Measurements from ENCODE around the gene BICC1. TPM values are rescaled to one million over a fixed set of nuclear protein-coding genes. Genes with fewer than 3 reads are reported as not detected.

BICC1 gene
- total RNA-seq, 6 donors from 2014 or later = 3.1 to 10.5 (median 3.9) TPM

DNA sequence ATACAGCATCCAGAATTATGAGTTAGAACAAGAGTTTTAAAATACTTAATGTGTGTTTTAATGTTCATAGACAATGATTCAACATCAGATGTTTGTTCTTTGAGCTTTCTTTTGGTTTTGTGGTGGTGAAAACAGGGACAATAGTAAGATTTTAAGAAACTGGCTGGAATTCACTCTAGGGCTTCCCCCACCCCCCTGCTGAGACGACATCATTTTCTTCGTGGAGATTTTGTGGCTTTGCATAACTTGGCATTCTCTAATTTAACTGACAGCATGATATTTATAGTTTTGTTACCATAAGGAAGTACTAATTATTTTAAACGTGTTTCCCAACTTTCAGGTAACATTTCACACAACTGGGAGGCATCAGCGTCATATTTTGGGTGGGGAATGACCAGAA lies 184.1 kb downstream of the BICC1 start:
- H3K4me3 ChIP-seq = no peak overlapping the region
- TF ChIP-seq EP300 (IDR thresholded peaks at IDR 0.05) = no peak
- TF ChIP-seq POLR2AphosphoS5 (IDR thresholded peaks at IDR 0.05) = no peak
- no peak for TF ChIP-seq POLR2A (IDR thresholded peaks at IDR 0.05)
- TF ChIP-seq, protein P1, sequence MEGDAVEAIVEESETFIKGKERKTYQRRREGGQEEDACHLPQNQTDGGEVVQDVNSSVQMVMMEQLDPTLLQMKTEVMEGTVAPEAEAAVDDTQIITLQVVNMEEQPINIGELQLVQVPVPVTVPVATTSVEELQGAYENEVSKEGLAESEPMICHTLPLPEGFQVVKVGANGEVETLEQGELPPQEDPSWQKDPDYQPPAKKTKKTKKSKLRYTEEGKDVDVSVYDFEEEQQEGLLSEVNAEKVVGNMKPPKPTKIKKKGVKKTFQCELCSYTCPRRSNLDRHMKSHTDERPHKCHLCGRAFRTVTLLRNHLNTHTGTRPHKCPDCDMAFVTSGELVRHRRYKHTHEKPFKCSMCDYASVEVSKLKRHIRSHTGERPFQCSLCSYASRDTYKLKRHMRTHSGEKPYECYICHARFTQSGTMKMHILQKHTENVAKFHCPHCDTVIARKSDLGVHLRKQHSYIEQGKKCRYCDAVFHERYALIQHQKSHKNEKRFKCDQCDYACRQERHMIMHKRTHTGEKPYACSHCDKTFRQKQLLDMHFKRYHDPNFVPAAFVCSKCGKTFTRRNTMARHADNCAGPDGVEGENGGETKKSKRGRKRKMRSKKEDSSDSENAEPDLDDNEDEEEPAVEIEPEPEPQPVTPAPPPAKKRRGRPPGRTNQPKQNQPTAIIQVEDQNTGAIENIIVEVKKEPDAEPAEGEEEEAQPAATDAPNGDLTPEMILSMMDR (IDR thresholded peaks at IDR 0.05) = no peak
- no peak for ATAC-seq (ENCODE audit: low FRiP score in 2 of 2)
- no peaks in the 10 kb centered on the region for H3K36me3 ChIP-seq
- DNase-seq = no peak
- H3K4me1 ChIP-seq = no peaks in the 10 kb centered on the region
- WGBS, 2 donors = 42 to 51% methylated on average over 4 of the region's 4 CpGs
- no peaks in the 10 kb centered on the region for H3K27me3 ChIP-seq
- no peak overlapping the region for H3K27ac ChIP-seq
- H3K9me3 ChIP-seq = no peaks in the 10 kb centered on the region

DNA sequence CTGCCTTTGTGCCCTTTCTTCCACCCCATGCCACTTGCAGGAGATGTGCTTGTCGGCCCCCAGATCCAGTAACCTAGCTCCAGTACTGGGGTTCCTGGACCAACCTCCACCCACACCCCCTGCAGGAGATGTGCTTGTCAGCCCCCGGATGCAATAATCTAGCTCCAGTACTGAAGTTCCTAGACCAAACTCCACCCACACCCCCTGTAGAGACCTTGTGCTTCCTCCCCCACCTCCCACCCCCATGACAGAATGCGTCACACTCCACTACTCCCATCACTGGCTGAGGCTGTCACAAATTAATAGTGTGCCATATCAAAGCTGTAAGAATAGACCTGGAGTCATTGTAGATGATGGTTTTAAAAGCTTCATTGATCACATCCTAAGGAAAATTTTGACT lies 185.0 kb downstream of the BICC1 start:
- H3K27me3 ChIP-seq = no peaks in the 10 kb centered on the region
- H3K4me3 ChIP-seq = no peak overlapping the region
- no peak for TF ChIP-seq POLR2A (IDR thresholded peaks at IDR 0.05)
- no peak for TF ChIP-seq EP300 (IDR thresholded peaks at IDR 0.05)
- TF ChIP-seq, protein P1 (IDR thresholded peaks at IDR 0.05) = no peak
- no peak for TF ChIP-seq POLR2AphosphoS5 (IDR thresholded peaks at IDR 0.05)
- WGBS, 2 donors = 88 to 90% methylated on average over 3 of the region's 3 CpGs
- ATAC-seq (ENCODE audit: low FRiP score in 2 of 2) (no peak), DNase-seq (no peak)
- no peak overlapping the region for H3K27ac ChIP-seq
- no peaks in the 10 kb centered on the region for H3K4me1 ChIP-seq
- H3K9me3 ChIP-seq = no peaks in the 10 kb centered on the region
- no peaks in the 10 kb centered on the region for H3K36me3 ChIP-seq

DNA sequence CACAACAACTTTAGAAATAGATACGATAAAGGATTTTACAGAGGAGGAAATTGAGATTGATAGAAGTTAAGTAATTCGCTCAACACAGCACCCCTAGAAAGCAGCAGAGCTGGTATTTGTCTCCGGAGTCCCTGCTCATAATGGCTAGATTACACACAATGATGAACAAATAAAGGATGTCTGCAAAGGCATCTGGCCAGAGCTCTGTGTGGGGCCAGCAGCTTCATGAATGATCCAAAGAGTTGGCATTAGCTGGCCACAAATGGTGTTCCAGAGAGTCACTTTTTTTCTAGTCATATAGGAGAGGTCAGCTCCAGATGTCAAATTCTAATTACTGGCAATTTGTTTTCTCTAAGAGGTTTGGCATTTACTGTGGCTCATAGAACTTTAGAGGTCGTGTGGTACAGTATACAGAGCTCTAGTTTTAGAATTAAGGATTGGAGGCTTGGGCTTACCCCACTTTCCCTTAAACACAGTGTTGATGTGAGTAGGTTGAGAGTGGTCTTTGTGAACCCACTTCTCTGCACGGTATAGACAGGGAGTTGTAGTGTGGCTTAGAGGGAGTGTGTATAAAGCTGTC lies 186.2 kb downstream of the BICC1 start:
- DNase-seq = no peak
- no peaks in the 10 kb centered on the region for H3K27me3 ChIP-seq
- no peak overlapping the region for H3K27ac ChIP-seq
- no peak overlapping the region for H3K4me3 ChIP-seq
- H3K4me1 ChIP-seq = no peaks in the 10 kb centered on the region
- no peaks in the 10 kb centered on the region for H3K9me3 ChIP-seq
- 72 to 79% methylated on average over 5 of the region's 5 CpGs for WGBS, 2 donors
- no peak for ATAC-seq (ENCODE audit: low FRiP score in 2 of 2)
- no peaks in the 10 kb centered on the region for H3K36me3 ChIP-seq
- TF ChIP-seq, protein P1 (IDR thresholded peaks at IDR 0.05) = no peak
- TF ChIP-seq POLR2AphosphoS5 (IDR thresholded peaks at IDR 0.05) = no peak
- TF ChIP-seq EP300 (IDR thresholded peaks at IDR 0.05) = no peak
- TF ChIP-seq POLR2A (IDR thresholded peaks at IDR 0.05) = no peak

DNA sequence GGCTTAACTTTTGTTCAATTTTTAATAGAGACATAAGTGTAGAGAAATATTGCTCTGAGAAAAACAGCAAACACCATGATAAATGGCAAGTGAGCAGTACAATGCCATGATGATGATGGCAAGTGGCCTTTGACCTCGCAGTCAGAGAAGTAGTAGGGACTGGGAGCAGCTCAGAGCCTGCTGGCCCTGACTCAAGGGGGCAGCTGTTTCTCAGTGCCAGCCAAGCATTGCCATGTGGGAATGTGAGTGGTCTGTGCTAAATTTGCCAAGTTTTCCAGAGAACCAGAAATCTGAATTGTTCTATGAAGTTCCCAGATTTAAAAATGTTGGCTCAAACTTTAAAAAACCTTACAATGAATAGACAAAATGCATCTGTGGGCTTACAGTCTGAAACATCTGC lies 187.9 kb downstream of the BICC1 start:
- DNase-seq = no peak
- 85 to 90% methylated on average over 1 of the region's 1 CpG for WGBS, 2 donors

More for the DNA sequence above, 187.9 kb downstream of the BICC1 start:
- Histone ChIP-seq H3K36me3 (no peaks in the 10 kb centered on the region), H3K27ac (no peak overlapping the region), H3K4me1 (no peaks in the 10 kb centered on the region), H3K4me3 (no peak overlapping the region), H3K27me3 (no peaks in the 10 kb centered on the region), H3K9me3 (no peaks in the 10 kb centered on the region)
- no peak for ATAC-seq (ENCODE audit: low FRiP score in 2 of 2)
- TF ChIP-seq POLR2A (IDR thresholded peaks at IDR 0.05) (no peak), POLR2AphosphoS5 (IDR thresholded peaks at IDR 0.05) (no peak), EP300 (IDR thresholded peaks at IDR 0.05) (no peak)
- TF ChIP-seq, protein P1 (IDR thresholded peaks at IDR 0.05) = no peak

Data from upper lobe of left lung (tissue), 6 donors.